GM19035 (cell line): ENCODE data around the gene MRPS31.

Source experiments
- ATAC-seq: cut with Tn5 transposase; IDR thresholded peaks from one replicate; pipeline ENCODE4 v1.9.1; 2021; ENCODE audit not compliant: unreplicated experiment

Gene MRPS31

DNA sequence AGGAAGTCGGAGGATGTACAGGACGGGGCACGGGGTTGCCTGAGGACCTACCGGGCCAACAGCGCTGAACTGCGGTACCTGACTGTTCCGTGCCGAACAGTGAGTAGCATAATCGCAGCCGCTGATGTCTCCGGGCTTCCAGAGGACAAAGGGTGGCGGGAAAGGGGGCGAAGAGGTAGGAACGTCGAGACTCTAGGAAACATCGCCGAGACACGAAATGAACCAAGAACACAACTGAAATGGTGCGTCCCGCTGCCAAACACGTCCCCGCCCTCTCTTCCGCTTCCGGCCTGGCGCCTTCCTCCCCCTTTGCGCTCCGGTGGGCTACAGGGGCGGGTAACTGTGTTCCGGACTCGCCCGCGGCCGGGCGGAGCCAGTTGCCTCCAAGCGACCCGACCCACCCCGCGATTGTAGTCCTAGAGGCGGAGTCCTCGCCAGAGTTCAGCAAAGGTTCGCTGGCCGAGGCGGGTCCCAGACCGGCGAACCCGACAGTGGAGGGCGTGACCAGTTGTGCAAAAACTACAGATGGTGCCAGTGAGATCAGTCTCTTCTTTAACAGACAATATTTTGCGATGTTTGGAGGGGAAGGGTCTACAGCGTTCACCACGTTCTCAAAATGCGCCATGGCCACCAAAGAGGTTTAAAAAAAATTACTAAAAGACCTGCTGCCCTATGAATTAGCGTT, at the start of gene MRPS31:
Gene MRPS31, minus strand, starts transcription at position 257 of the 685 bp plus-strand sequence. Its CDS starts 54 bp downstream, at position 203.
- ATAC-seq = peak; percentile 96

DNA sequence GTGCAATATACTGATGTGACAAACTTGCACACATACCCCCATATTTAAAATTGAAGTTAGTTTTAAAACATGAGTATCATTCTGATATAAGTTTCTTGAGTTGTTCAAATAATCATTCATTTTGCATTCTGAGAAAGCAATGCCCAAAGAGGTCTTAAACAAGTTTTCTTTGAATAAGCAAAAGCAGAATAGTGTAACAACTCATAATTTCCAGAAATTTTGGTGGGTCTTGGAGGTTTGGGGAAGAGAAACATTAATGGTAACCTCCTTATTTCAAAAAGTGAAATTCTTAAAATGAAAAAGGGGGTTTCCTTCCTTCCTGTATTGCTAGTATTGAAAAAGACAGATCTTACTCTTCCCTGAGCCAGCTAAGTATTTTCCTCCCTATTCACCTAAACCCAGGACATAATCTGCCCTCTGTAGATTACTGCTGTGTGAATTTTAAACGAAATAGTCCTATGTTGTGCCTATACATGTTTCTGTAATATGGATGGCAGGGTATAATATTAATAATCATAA, 48.9 kb upstream of the MRPS31 start:
- no peak for ATAC-seq

DNA sequence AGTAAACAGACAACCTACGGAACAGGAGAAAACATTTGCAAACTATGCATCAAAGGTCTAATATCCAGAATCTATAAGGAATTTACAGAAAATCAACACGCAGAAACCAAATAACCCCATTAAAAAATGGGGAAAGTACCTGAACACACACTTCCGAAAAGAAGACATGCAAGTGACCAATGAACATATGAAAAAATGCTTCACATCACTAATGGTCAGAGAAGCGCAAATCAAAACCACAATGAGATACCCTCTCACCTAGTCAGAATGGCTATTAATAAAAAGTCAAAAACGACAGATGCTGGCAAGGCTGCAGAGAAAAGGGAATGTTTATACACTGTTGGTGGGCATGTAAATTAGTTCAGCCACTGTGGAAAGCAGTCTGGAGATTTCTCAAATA, 47.9 kb upstream of the MRPS31 start:
- ATAC-seq = no peak

DNA sequence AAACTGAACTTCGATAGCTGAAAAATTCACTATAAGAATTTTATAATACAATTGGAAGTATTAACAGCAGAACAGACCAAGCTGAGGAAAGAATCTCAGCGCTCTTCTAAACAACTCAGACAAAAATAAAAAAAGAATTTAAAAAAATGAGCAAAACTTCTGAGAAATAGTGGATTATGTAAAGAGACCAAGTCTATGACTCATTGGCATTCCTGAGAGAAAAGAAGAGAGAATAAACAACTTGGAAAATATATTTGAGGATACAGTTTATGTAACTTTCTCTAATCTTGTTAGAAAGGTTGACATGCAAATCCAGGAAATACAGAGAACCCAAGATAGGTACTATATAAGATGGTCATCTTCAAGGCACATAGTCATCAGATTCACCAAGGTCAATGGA, 43.8 kb upstream of the MRPS31 start:
- no peak for ATAC-seq

DNA sequence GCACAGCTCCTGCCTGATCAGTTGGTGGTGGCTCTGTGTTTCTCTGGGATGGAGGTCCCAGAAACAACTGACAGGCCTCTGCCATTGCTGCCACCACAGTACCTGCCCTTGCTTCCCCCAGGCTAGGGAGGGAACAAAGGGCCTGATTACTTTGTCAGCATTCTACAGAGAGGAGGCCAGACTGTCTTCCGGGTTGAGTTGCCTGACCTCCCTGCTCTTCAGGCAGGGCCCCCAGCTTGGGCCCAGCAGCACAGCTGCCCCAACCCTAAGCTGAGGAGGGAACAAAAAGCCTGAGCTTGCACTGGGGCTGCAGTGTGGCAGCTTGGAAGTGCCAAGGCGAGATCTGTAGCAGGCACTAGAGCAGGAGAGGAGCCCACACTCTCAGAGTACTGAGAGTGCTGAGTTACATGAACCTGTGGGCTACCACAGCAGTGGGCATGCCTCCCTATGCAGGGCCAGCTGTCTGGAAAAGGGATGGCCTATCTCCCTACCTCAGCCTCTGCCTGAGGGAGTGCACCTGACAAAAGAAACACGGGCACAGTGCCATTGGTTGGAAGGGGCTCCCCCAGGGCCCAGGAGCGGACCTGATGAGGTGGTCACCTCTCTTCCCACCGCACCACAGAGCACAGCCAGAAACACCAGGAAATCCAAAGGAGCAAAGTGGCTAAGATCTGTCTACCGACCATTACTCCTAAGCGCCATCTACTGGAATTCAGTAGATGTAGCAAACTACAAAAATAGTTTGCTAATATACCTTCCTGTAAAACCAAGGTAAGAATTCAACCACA, 42.9 kb upstream of the MRPS31 start:
- no peak for ATAC-seq

DNA sequence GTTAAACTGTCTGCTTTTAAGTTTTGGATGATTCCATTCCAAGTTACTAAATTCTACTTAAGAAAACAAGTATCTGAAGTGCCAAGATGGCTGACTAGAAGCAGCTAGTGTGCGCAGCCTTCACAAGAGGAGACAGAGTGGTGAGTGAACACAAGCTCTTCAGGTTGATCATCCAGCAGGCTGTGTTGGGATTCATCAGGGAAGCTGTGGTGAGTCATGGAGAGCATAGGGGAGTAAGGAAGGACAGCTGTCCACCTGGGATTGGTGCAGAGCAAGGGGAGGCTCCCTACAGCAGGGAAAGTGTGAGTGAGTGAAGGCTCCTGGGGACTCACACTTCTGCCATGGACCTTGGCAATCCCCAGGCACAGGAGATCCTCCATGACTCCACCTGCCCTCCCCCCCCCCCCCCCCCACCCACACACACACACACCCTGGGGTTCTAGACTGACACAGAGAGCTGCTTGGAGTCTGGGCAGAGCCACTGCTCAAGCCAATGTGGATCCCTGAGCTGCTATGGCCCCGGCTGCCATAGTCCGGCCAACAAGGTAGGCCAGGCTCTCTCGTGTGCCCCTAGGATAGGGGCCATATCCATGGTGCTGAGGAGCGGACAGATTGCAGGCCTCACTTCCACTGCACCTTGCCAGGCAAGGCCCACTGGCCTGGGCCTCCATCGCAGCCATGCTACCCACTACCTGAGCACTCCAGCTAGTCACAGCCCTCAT, 41.9 kb upstream of the MRPS31 start:
- ATAC-seq = no peak

DNA sequence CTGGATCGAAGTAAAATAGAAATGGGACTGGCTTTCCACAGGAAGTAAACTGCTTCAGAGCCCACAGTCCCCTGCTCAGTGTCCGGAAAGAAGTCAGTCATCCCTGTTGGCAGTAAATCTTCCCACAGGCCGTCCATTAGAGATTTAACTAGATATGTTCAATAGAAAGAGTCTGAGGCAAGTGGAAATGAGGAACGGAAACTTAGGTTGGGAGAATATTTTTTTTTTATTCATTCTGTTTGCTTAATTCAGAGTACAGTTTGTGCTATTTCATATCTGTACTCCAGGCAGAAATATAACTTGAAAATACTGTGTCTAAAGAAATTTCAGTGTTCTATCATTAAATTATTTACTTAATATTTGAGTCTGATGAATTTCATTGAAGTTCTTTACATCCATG, 41.1 kb upstream of the MRPS31 start:
- no peak for ATAC-seq

DNA sequence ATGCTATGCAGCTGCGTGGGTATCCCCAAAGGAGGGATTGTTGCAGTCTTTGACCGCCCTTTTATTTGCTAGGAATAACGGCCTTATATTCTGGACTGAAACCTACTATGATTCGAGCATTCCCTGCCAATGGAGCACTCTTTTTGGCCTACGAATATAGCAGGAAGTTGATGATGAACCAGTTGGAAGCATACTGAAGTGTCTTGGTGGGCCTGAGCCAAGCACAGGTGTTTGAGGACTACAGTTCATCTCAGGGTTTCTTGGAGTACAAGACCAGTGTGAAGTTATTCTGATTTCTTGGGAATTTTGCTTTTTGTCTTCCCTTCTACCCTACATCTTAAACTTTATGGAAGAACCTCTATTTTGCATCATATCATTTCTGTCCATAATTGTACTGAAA, 38.5 kb upstream of the MRPS31 start:
- no peak for ATAC-seq

DNA sequence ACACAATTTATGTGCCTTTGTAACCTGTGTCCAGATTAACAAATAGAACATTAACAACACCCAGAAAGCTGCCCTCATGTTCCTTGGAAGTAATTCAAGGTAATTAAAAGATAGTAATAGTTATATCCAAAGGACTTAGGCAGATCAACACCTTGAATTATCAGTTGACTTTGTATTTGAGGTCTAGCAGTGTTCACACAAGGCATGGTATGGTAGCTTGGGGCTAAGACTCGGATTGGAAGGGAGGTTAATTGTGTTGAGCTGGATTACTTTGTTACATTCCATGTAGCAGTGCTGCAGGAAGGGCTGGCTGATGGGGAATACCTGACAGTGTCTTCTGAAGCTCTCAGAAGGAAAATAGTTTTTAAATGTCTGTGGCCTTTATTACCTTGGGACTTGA, 35.3 kb upstream of the MRPS31 start:
- no peak for ATAC-seq

DNA sequence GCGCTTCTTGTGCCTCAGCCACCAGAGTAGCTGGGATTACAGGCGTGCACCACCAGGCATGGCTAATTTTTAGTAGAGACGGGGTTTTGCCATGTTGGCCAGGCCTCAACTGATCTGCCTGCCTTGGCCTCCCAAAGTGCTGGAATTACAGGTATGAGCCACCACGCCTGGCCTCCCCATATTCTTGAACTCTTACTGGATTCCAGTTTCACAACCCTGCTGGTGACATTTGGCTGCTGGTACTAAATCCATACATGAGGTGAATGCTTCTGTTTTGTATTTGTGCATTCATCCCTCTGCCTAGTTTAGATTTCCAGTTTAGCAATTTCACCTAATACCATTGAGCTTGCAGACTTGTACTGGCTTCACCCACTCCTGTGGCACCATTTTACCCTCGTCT, 32.3 kb upstream of the MRPS31 start:
- no peak for ATAC-seq

DNA sequence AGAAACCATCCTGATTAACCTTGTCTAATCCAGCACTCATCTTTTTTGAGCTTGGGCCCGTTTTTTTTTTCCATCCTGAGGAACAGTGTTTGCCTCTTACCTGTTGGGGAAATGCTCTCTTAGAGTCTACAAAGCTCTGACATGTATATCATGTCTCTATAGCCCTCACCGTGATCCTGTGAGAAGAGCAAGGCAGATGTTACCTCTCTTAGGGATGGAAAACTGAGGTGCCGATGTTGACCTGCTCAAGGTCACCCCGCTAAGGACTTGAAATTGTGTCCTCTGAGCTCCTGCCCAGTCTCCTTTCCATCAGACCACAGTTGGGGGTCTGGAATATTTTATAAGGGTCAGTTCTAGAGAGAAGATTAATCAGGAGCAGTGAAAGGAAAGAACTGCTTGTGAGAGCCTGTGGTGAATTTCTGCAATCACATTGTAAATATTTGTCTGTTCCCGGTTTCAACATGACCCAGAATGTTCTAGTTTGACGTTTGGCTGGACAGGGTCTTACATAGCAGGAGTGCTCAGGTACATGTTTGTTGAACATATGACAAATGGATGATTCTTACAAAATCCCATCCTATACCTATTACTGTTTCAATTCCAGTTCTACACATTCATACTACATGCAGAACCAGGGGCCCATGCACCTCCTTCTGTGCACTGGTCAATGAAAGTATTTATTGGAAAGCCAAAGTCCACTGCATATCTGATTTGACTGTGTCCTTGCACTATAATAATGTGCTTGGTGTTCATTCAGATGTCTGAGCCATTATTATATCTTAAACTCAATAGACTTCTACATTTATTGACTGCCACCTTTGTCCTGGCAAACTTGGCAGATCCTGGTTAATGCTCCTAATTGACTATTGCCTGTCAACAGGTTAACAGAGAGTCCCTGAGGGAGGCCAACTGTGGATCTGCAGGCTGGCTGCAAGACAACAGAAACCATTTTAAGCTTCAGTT, 30.5 kb upstream of the MRPS31 start:
- no peak for ATAC-seq

DNA sequence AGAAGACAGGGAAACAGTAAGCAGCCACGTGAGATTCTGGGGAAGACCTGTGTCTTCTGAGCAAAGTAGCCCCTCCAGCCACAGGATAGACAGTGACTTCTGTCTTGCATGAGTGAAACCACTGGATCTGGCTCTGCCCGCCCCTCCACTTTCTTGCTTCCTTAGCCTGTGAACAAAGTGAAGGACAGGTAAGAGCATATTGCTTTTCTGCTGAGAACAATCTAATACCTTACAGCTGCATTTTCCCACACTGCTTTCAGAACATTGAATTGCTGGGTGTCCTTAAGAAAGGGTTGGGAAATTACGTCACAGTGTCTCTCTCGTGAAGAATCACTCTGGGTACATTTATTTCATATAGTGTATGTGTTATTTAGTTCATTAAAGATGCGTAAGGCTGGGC, 29.6 kb upstream of the MRPS31 start:
- no peak for ATAC-seq

DNA sequence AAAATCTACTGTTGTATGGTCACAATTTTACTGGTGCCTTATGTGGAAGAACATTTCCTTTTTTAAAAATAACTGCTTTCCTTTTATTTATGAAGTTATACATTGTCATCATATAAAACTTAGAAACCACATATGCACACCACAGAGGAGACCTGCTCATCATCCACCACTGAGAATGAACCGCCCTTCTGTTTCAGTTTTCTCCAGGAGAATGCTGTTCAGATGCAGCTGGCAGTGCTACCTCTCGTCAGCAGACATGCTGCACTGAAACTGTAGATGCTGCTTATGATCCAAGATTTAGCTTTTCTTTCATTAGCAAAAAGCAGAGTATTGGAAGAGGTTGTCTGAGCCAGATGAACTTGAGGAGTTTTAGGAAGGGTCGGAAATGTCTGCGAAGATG, 28.5 kb upstream of the MRPS31 start:
- ATAC-seq = no peak

DNA sequence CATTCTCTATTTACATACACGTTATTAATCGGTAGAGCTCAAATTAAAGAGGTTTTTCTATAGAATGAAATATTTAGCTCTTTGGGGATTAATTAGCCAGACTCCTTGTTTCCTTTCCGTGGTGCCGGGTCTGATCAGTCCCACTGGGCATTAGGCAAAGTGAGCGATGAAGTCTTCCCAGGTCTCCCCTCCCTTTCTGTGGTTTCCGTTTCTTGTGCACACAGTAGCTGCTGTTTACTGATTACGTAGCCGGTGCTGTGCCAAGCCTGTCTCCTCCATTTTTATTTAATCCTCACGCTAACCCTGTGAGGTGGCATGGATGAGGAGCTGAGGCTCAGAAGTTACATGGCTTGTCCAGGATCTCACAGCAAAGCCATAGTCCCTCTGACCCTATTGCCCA, 27.4 kb upstream of the MRPS31 start:
- no peak for ATAC-seq

DNA sequence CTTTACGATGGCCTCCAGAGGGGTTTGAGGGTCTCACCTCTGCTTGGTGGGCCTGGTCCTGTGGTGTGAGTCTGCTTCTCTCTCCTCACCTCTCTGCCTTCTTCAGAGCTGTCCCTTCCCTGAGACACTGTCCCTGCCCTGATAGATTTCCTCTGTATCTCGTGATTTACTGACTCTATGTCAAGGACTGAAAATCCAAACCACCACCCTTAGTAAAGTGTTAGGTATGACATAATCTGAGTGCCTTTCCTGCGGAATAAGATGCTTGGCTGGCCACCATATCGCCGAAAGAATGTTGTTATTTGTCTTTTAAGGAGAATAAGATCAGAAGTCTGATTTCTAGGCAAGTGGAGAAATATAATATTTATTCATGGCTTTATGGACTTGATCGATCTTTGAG, 25.7 kb upstream of the MRPS31 start:
- ATAC-seq = no peak

DNA sequence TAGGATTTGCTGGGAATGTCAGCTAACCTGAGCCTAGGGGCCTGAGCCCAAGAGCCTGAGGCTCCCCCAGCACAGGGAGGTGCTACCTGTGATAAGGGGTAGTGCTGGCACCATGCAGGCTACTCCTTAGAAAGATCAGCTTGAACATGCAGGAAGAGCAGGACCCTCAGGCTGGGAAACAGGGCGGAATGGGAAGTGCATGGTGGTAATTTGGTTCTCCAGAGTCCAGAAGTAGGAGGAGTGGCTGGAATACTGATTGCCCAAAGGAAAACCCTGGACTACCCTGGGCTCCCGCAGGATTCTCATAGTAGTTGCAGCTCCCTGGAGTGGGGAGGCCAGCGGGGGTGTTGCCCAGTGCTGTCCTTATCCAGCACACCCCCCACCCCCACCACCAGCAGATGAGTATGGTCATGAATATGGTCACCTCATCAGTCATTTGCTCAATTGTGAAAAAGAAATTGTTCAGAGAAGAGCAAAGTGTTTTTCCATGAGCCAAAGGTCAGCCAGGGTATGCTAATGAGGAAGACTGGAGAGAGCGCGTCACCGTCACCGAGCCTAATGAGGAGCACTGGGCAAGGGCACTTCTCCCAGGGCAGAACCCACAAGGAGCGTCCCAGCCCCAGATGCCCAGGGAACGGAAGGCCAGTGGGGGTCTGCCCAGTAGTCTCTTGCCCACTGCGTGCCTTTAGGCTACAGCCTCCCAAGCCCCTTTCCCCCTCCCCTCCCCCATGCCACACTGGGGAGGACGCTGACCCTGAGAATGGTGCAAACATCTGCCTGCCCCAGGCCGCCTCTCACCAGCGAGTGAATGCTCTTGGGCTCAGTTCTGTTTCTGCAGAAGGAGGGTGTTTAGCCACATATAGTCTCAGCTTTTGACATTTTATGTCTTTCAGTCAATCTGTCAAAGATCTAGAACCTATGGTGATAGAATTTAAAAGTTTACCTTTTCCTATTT, 23.7 kb upstream of the MRPS31 start:
- no peak for ATAC-seq

DNA sequence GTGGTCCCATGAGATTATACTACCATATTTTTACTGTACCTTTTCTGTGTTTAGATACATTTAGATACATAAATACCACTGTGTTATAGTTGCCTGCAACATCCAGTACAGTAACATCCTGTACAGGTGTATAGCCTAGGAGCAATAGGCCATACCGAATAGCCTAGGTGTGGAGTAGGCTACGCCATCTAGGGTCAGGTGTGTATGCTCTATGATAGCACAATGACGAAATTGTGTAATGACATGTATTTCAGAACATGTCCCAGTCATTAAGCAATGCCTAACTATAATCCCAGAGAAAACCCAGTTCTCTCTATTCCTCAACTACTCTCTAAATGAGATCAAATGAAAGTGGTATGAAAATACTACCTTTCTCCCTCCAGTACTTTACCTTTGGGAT, 22.3 kb upstream of the MRPS31 start:
- no peak for ATAC-seq

DNA sequence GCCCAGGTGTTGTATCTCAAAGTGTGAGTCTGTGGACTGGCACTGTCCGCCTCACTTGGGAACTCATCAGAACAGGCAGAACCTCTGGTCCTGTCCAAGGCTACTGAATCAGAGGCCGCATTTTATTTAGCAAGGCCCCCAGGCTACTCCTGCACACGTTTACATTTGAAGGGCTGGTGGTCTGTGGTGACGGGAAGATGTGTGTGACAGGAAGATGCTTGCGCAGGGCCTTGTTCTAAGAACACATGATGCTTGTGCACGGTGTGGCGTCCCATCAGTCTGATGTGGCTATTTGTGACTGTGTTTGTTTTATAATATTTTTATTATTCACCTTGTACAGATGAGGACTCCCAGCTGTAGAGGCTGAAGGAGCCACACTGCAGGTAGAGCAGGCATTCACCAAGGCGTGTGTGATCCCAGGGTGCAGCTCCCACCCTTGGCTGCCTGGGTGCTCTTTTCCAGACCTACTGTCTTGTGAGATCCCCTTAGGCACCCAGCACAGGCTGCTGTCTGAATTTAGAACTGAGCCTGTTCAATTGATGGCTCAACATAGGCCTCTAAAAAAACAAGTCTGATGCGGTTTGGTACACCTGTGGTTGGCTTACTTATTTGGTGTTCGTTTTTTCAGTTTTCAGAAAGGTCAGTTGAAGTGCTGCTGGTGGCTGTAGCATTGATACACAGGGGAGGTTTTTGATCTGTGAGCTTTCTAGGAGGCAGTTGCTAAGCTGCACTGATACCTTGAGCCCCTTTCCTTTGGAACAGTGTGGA, 21.5 kb upstream of the MRPS31 start:
- ATAC-seq = no peak

DNA sequence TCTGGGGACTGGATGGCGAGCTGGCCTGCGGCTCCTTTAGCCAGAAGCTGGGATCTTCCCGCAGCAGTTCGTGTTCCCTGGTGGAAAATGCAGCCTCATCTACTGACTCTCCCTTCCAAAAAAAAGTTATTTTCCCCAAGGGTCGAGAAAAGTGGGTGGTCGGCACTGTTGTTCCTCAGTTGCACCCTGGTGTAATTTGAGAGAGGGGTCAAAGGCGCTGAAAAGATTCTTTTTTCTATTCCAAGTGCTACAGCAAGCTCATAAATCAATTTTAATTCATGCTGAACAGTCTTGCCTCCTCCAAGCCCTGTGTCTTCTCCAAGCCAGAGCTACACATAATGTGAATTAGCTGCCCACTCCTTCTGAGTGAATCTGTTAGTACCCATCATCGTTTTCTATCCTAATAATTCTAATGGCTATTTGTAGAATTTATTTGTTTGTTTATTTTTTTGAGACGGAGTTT, 19.2 kb upstream of the MRPS31 start:
- ATAC-seq = no peak
